Measurements from ENCODE around the gene UHRF1. TPM values are rescaled to one million over a fixed set of nuclear protein-coding genes. Genes with fewer than 3 reads are reported as not detected.

The UHRF1 gene
- total and polyA plus RNA-seq, 2 of the 13 experiments (the other 11 are each of a cell fraction or from before 2014, with no cell fraction given), result 6.8 to 78.4 TPM

DNA sequence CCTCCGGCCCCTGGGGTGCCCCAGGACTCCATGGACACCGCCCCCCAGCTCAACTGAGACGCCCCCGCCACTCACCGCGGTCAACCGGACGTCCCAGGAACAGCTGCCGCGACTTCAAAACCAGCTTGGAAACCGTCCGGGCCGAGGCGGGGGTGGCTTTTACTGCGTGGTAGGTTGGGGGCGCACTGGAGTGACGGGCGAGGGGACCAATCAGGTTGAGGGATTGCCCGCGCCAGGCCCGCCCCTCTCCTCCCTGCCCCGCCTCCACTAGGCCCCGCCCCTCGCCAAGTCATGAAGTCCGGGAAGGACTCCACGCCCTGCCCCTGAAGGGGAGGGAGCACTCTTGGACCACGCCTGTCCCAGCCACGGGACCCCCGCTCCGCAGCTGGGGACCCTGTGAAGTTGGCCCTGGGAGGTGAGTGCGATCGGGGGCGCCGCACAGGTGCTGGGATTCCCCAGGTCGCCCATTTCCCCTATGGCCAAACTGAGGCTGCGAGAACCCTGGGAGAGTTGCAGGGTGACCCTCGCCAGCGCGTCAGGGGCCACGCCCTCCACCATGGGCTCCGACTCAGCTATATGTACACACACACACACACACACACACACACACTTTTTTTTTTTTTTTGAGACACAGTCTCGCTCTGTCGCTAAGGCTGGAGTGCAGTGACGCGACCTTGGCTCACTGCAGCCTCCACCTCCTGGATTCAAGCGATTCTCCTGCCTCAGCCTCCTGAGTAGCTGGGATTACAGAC is 41.6 kb upstream of the UHRF1 start, which contains the start of gene PLIN3 (continued):
- TF ChIP-seq, protein P1, sequence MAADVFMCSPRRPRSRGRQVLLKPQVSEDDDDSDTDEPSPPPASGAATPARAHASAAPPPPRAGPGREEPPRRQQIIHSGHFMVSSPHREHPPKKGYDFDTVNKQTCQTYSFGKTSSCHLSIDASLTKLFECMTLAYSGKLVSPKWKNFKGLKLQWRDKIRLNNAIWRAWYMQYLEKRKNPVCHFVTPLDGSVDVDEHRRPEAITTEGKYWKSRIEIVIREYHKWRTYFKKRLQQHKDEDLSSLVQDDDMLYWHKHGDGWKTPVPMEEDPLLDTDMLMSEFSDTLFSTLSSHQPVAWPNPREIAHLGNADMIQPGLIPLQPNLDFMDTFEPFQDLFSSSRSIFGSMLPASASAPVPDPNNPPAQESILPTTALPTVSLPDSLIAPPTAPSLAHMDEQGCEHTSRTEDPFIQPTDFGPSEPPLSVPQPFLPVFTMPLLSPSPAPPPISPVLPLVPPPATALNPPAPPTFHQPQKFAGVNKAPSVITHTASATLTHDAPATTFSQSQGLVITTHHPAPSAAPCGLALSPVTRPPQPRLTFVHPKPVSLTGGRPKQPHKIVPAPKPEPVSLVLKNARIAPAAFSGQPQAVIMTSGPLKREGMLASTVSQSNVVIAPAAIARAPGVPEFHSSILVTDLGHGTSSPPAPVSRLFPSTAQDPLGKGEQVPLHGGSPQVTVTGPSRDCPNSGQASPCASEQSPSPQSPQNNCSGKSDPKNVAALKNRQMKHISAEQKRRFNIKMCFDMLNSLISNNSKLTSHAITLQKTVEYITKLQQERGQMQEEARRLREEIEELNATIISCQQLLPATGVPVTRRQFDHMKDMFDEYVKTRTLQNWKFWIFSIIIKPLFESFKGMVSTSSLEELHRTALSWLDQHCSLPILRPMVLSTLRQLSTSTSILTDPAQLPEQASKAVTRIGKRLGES (CRISPR knock-in tag; IDR thresholded peaks at IDR 0.05; ENCODE audit: borderline replicate concordance), result no peak
- TF ChIP-seq ZNF496 (CRISPR knock-in tag; IDR thresholded peaks at IDR 0.05; ENCODE audit: insufficient replicate concordance) (no peak), HDAC6 (IDR thresholded peaks at IDR 0.05; ENCODE audit: low read depth, low read length) (no peak), GATAD1 (CRISPR knock-in tag; IDR thresholded peaks at IDR 0.05) (no peak), ZNF138 (CRISPR knock-in tag; IDR thresholded peaks at IDR 0.05; ENCODE audit: low read depth) (no peak), FOXM1 (CRISPR knock-in tag; IDR thresholded peaks at IDR 0.05) (no peak), HNRNPH1 (optimal IDR thresholded peaks at IDR 0.05; ENCODE audit: low read depth, low read length) (no peak), ZNF337 (CRISPR knock-in tag; IDR thresholded peaks at IDR 0.05; ENCODE audit: borderline replicate concordance, low read depth) (0 out of 2 replicates have a peak, but pooled peaks have one; percentile 22), ZNF121 (CRISPR knock-in tag; IDR thresholded peaks at IDR 0.05) (peak; percentile 63; the same call in 1 of the 2 replicates), PAWR (CRISPR knock-in tag; IDR thresholded peaks at IDR 0.05; ENCODE audit: borderline replicate concordance) (no peak), CEBPG (CRISPR knock-in tag; IDR thresholded peaks at IDR 0.05) (no peak), ZSCAN29 (CRISPR knock-in tag; conservative IDR thresholded peaks at IDR 0.05) (no peak), ZBTB3 (CRISPR knock-in tag; IDR thresholded peaks at IDR 0.05; ENCODE audit: borderline replicate concordance, low read depth) (peak; percentile 77; the same call in 1 of the 2 replicates), RBFOX2 (IDR thresholded peaks at IDR 0.05; ENCODE audit: low read depth, low read length) (peak; percentile 78), POLR2A (IDR thresholded peaks at IDR 0.05; ENCODE audit: insufficient read depth in 1 of 2, low read depth in 2 of 2, low read length in 2 of 2) (peak in 1 of 2 experiments; percentile 63; a peak in 3 of 4 replicates), ZNF30 (CRISPR knock-in tag; IDR thresholded peaks at IDR 0.05) (no peak), ZNF598 (CRISPR knock-in tag; IDR thresholded peaks at IDR 0.05; ENCODE audit: borderline replicate concordance) (0 out of 2 replicates have a peak, but pooled peaks have one; percentile 49)
- TF ChIP-seq, protein P2, sequence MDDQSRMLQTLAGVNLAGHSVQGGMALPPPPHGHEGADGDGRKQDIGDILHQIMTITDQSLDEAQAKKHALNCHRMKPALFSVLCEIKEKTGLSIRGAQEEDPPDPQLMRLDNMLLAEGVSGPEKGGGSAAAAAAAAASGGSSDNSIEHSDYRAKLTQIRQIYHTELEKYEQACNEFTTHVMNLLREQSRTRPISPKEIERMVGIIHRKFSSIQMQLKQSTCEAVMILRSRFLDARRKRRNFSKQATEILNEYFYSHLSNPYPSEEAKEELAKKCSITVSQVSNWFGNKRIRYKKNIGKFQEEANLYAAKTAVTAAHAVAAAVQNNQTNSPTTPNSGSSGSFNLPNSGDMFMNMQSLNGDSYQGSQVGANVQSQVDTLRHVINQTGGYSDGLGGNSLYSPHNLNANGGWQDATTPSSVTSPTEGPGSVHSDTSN (CRISPR knock-in tag; IDR thresholded peaks at IDR 0.05; ENCODE audit: borderline replicate concordance), result peak; percentile 90; the same call in 1 of the 2 replicates
- TF ChIP-seq, protein P3, sequence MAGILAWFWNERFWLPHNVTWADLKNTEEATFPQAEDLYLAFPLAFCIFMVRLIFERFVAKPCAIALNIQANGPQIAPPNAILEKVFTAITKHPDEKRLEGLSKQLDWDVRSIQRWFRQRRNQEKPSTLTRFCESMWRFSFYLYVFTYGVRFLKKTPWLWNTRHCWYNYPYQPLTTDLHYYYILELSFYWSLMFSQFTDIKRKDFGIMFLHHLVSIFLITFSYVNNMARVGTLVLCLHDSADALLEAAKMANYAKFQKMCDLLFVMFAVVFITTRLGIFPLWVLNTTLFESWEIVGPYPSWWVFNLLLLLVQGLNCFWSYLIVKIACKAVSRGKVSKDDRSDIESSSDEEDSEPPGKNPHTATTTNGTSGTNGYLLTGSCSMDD (CRISPR knock-in tag; IDR thresholded peaks at IDR 0.05), result no peak
